Measurements from ENCODE around the gene NMNAT1. TPM values are rescaled to one million over a fixed set of nuclear protein-coding genes. Genes with fewer than 3 reads are reported as not detected.

NMNAT1 gene
- total RNA-seq, 1 experiment from 2014 or later: 7.6 TPM

GRCh38 chr1:9992910-9993309 is 49.6 kb downstream of the NMNAT1 start:
- H3K27ac ChIP-seq (ENCODE audit: low read length): no peak overlapping the region
- no peak for DNase-seq (ENCODE audit: low read depth, low spot score)
- ChIA-PET CTCF (no interaction called here), POLR2A (no interaction called here)
- H3K36me3 ChIP-seq (ENCODE audit: control insufficient read depth, insufficient read depth, low read length): no peaks in the 10 kb centered on the region
- no TSS peak for BruUV-seq (replicated peaks)
- H3K27me3 ChIP-seq (ENCODE audit: control insufficient read depth, insufficient read depth, low read length): no peaks in the 10 kb centered on the region
- ATAC-seq: no peak
- peaks cover 4% of the 10 kb centered on the region for H3K4me1 ChIP-seq (ENCODE audit: control insufficient read depth, insufficient read depth, low read length)
- no peak overlapping the region for H3K4me3 ChIP-seq (ENCODE audit: low read depth in 2 of 2, low read length in 2 of 2)
- intact Hi-C loops (cut with micrococcal nuclease; ENCODE audit: unreplicated experiment) (no loop called here), in situ Hi-C loops (cut with HindIII; ENCODE audit: low pct_unique_long_range_greater_than_20kb, low sequenced_read_pairs) (no loop called here)
- TF ChIP-seq CTCF (IDR thresholded peaks at IDR 0.05): no peak
- no peak for TF ChIP-seq SIN3A (IDR thresholded peaks at IDR 0.05; ENCODE audit: borderline replicate concordance, insufficient read depth, low read depth, low read length)
- no peak for TF ChIP-seq POLR2AphosphoS5 (IDR thresholded peaks at IDR 0.05; ENCODE audit: low read depth, low read length)
- no peak for TF ChIP-seq REST (IDR thresholded peaks at IDR 0.05; ENCODE audit: insufficient read depth in 1 of 2, low read depth in 2 of 2, low read length in 1 of 2)
- no peak for TF ChIP-seq TCF7L2 (IDR thresholded peaks at IDR 0.05; ENCODE audit: low read depth, low read length)
- H3K9me3 ChIP-seq (ENCODE audit: control insufficient read depth, insufficient read depth, low read depth, low read length): no peaks in the 10 kb centered on the region

- POLR2A ChIA-PET: no interaction called here
- H3K4me3 ChIP-seq (ENCODE audit: low read depth in 2 of 2, low read length in 2 of 2): no peak overlapping the region
- in situ Hi-C loops (cut with HindIII; ENCODE audit: low pct_unique_long_range_greater_than_20kb, low sequenced_read_pairs) (no loop called here), intact Hi-C loops (cut with micrococcal nuclease; ENCODE audit: unreplicated experiment) (no loop called here)
- no TSS peak for BruUV-seq (replicated peaks)
- TF ChIP-seq REST (IDR thresholded peaks at IDR 0.05; ENCODE audit: insufficient read depth in 1 of 2, low read depth in 2 of 2, low read length in 1 of 2) (no peak), TCF7L2 (IDR thresholded peaks at IDR 0.05; ENCODE audit: low read depth, low read length) (no peak), CTCF (IDR thresholded peaks at IDR 0.05) (no peak), SIN3A (IDR thresholded peaks at IDR 0.05; ENCODE audit: borderline replicate concordance, insufficient read depth, low read depth, low read length) (no peak), POLR2AphosphoS5 (IDR thresholded peaks at IDR 0.05; ENCODE audit: low read depth, low read length) (no peak)
- CTCF ChIA-PET: no interaction called here
- peaks cover 4% of the 10 kb centered on the region for H3K4me1 ChIP-seq (ENCODE audit: control insufficient read depth, insufficient read depth, low read length)
- no peaks in the 10 kb centered on the region for H3K27me3 ChIP-seq (ENCODE audit: control insufficient read depth, insufficient read depth, low read length)
- ATAC-seq: no peak
- H3K36me3 ChIP-seq (ENCODE audit: control insufficient read depth, insufficient read depth, low read length): no peaks in the 10 kb centered on the region
- no peaks in the 10 kb centered on the region for H3K9me3 ChIP-seq (ENCODE audit: control insufficient read depth, insufficient read depth, low read depth, low read length)
- no peak overlapping the region for H3K27ac ChIP-seq (ENCODE audit: low read length)
- no peak for DNase-seq (ENCODE audit: low read depth, low spot score)
Measured at GRCh38 chr1:9993561-9994075, 50.3 kb downstream of the NMNAT1 start.
